Heart left ventricle (tissue), 16 donors: Measurements from ENCODE around the gene KIAA1671. TPM values are rescaled to one million over a fixed set of nuclear protein-coding genes. Genes with fewer than 3 reads are reported as not detected.

ENCODE experiments used
- ATAC-seq, 4 donors: fragments of 200-7000 bp; cut with Tn5 transposase; one replicate each; pipeline ENCODE4 v1.9.1; 2020 to 2022; ENCODE audit warnings: moderate library complexity in 4 of 4, mild to moderate bottlenecking in 3 of 4, moderate number of reproducible peaks in 1 of 4
- DNase-seq, 5 donors: peaks; one replicate each; pipeline ENCODE4 v3.0.0-alpha.2; 2020
- H3K27ac ChIP-seq, 12 donors: fragments of 200-600 bp; sonication (generic) in 4 of 12; one replicate each; pipeline versions ENCODE4 v1.5.0 to v1.8.0; 2016 to 2022; ENCODE audit warnings: mild to moderate bottlenecking in 2 of 12
- H3K27me3 ChIP-seq, 9 donors: fragments of 200-600 bp; sonication (generic) in 2 of 9; one replicate each; pipeline versions ENCODE4 v1.5.1 to v1.8.0; 2016 to 2022; ENCODE audit warnings: mild to moderate bottlenecking in 3 of 9
- H3K36me3 ChIP-seq, 9 donors: fragments of 200-600 bp; sonication (generic) in 2 of 9; one replicate each; pipeline versions ENCODE4 v1.5.0 to v1.8.0; 2018 to 2022; ENCODE audit warnings: mild to moderate bottlenecking in 2 of 9
- H3K4me1 ChIP-seq, 12 donors: fragments of 200-600 bp; sonication (generic) in 4 of 12; one replicate each; pipeline versions ENCODE4 v1.5.0 to v1.8.0; 2016 to 2022; ENCODE audit warnings: mild to moderate bottlenecking in 3 of 12
- H3K4me3 ChIP-seq, 12 donors: fragments of 200-600 bp; sonication (generic) in 4 of 12; one replicate each; pipeline versions ENCODE4 v1.5.0 to v1.8.0; 2017 to 2022; ENCODE audit warnings: mild to moderate bottlenecking in 9 of 12, moderate library complexity in 4 of 12
- H3K9me3 ChIP-seq, 12 donors: fragments of 200-600 bp; sonication (generic) in 4 of 12; one replicate each; pipeline versions ENCODE4 v1.5.0 to v1.8.0; 2016 to 2022; ENCODE audit warnings: mild to moderate bottlenecking in 1 of 12
- CTCF ChIP-seq, 12 donors: fragments of 200-600 bp; sonication (generic) in 4 of 12; IDR thresholded peaks; one replicate each; pipeline versions ENCODE4 v1.5.0 to v1.8.0; 2018 to 2022; ENCODE audit warnings: antibody characterized with exemption in 12 of 12, mild to moderate bottlenecking in 5 of 12
- POLR2A ChIP-seq, 2 donors: fragments of 450-650 bp; IDR thresholded peaks; one replicate each; pipeline ENCODE4 v1.6.1; 2017; ENCODE audit warnings: antibody characterized with exemption in 2 of 2, mild to moderate bottlenecking in 2 of 2, moderate library complexity in 2 of 2
- WGBS, 4 donors: extraction: QIAGEN DNeasy Blood & Tissue Kit in 2 of 4; methylation state at CpG; one replicate each; pipeline versions ENCODE4 v1.1.5 to v1.1.7; 2013 to 2018; 5-methylcytosine and 5-hydroxymethylcytosine counted together
- intact Hi-C, 10 donors: fragments of 100-400 bp; cut with DNase I; formaldehyde crosslinking; loops; one replicate each; pipeline versions ENCODE4 v1.11.1 to v1.14.2; 2022
- polyA plus RNA-seq, 2 donors: library from polyadenylated mRNA; stranded (reverse); fragments of 200-250 nt; gene quantifications; one replicate each; pipeline ENCODE4 v1.2.3, GENCODE V29; 2013
- total RNA-seq, 9 donors: library from RNA; depleted of rRNA in 2 of 9; stranded (reverse); fragments of >200 nt in 2 of 9; fragmentation: NEBNext Ultra II Directional in 3 of 9; extraction: Animal tissue kit (Norgen Biotek cat#: 25700) in 3 of 9; gene quantifications; one replicate each; pipeline versions ENCODE4 v1.1.0 to v1.2.4, GENCODE V29; 2016 to 2023
- donor health status: ischemic (EF 13 %, LVEDD 7.1; RV severe dilation, severe dysfunction).
- donor health status: healthy with polysubstance abuse.
- donor health status: DM: no; HTN: yes; CAD: no.
- donor health status: DM: no; HTN: no; CAD: no.
- donor health status: ischemic (EF 25% LVEDD 6.9; RV normal size, moderate dysfunction).
- donor health status: ischemic (EF 25% LVEDD 5.7; RV mildly dilated, moderate dysfunction).
- donor health status: healthy.
- donor health status: DM: yes; HTN: yes; CAD: no.
- donor health status: ischemic (EF 35%, LVEDD 5.7; RV mildly dilated, moderate dysfunction).
- donor health status: nonischemic (EF 11% LVEDD 7.7; RV severe dilation, severe dysfunction).
- donor health status: DM: yes; HTN: yes; CAD: no.
- donor health status: PGD.
- donor health status: ischemic (EF 29% LVEDD 5.4; RV normal size, mild dysfunction).
- donor health status: nonischemic (EF 23%, LVEDD 6.1; RV moderate dilation, normal function).

Gene KIAA1671
- total and polyA plus RNA-seq, 11 donors: 4.5 to 22.1 (median 13.2) TPM

DNA sequence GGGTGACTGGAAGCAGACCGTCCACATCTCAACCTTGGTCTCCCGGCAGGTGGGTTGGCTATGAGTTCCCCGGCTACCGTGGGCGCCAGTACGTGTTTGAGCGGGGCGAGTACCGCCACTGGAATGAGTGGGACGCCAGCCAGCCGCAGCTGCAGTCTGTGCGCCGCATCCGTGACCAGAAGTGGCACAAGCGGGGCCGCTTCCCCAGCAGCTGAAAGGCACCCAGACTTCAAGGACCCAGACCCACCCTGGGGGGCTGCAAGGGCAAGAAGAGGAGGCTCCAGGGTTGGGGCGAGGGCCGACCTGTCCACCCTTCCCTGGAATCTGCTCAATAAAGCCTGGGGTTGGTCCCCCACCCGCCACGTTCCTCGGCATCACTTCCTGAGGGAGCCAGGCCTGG is 254.5 kb downstream of the KIAA1671 start:
- ATAC-seq (no peak), DNase-seq (no peak)
- no peaks in the 10 kb centered on the region for H3K9me3 ChIP-seq
- intact Hi-C loops: loop anchor here in 2 of 10 donors (10.0 kb wide), 1 partner anchor 128 kb away; no protein-coding TSS in a partner anchor
- peaks cover 0 to 10% (median 0%) of the 10 kb centered on the region in 9 donors for H3K36me3 ChIP-seq
- no peaks in the 10 kb centered on the region for H3K27me3 ChIP-seq
- no peak overlapping the region for H3K4me3 ChIP-seq
- H3K4me1 ChIP-seq: no peaks in the 10 kb centered on the region
- WGBS, 4 donors: 85 to 92% (median 91%) methylated on average over 11 to 21 of the region's 21 CpGs
- no peak for TF ChIP-seq CTCF (IDR thresholded peaks at IDR 0.05)
- no peak for TF ChIP-seq POLR2A (IDR thresholded peaks at IDR 0.05)
- no peak overlapping the region for H3K27ac ChIP-seq

- WGBS, 4 donors: 41 to 90% (median 67%) methylated on average over 1 to 2 of the region's 2 CpGs
- Histone ChIP-seq H3K9me3 (no peaks in the 10 kb centered on the region), H3K4me1 (no peaks in the 10 kb centered on the region), H3K27ac (no peak overlapping the region), H3K36me3 (peaks cover 0 to 10% (median 0%) of the 10 kb centered on the region in 9 donors), H3K27me3 (no peaks in the 10 kb centered on the region), H3K4me3 (no peak overlapping the region)
- no peak for TF ChIP-seq POLR2A (IDR thresholded peaks at IDR 0.05)
- TF ChIP-seq CTCF (IDR thresholded peaks at IDR 0.05): no peak
- intact Hi-C loops: loop anchor here in 2 of 10 donors (10.0 kb wide), 1 partner anchor 127 kb away; no protein-coding TSS in a partner anchor
- ATAC-seq (no peak), DNase-seq (no peak)
These were observed 255.1 kb downstream of the KIAA1671 start for GRCh38 chr22:25207553-25208157.

- WGBS, 4 donors: 81 to 96% (median 85%) methylated on average over 2 of the region's 2 CpGs
- no peak for ATAC-seq
- Histone ChIP-seq H3K27me3 (no peaks in the 10 kb centered on the region), H3K27ac (no peak overlapping the region), H3K4me1 (no peaks in the 10 kb centered on the region), H3K36me3 (peaks cover 0 to 3% (median 0%) of the 10 kb centered on the region in 9 donors), H3K9me3 (peaks cover 0 to 5% (median 0%) of the 10 kb centered on the region in 12 donors), H3K4me3 (no peak overlapping the region)
- intact Hi-C loops: loop anchor here in 2 of 10 donors (10.0 kb wide), 1 partner anchor 126 kb away; no protein-coding TSS in a partner anchor
- DNase-seq: no peak
- TF ChIP-seq CTCF (IDR thresholded peaks at IDR 0.05): no peak
- TF ChIP-seq POLR2A (IDR thresholded peaks at IDR 0.05): no peak
These were observed 255.8 kb downstream of the KIAA1671 start for GRCh38 chr22:25208328-25208727.

GRCh38 chr22:25208743-25209505 is 256.4 kb downstream of the KIAA1671 start:
- 73 to 81% (median 79%) methylated on average over 17 of the region's 17 CpGs for WGBS, 4 donors
- Histone ChIP-seq H3K4me1 (no peaks in the 10 kb centered on the region), H3K27me3 (peaks cover 0 to under 1% (median 0%) of the 10 kb centered on the region in 9 donors), H3K9me3 (peaks cover 0 to 10% (median 0%) of the 10 kb centered on the region in 12 donors), H3K4me3 (no peak overlapping the region), H3K27ac (no peak overlapping the region), H3K36me3 (no peaks in the 10 kb centered on the region)
- TF ChIP-seq POLR2A (IDR thresholded peaks at IDR 0.05) (no peak), CTCF (IDR thresholded peaks at IDR 0.05) (no peak)
- intact Hi-C loops: loop anchor here in 2 of 10 donors (10.0 kb wide), 1 partner anchor 126 kb away; no protein-coding TSS in a partner anchor
- no peak for DNase-seq
- ATAC-seq: no peak
